Cardiac fibroblast (primary cell): ENCODE measurements around the gene LINGO3.
A peak's percentile ranks its signal among the peaks of the same experiment; 100 is the strongest.

ENCODE experiments used
- DNase-seq, 2 donors: peaks; one replicate each; pipeline versions ENCODE4 v3.0.0 to v3.0.0-alpha.2; 2010; ENCODE audit warnings: low read depth in 2 of 2
- H3K4me3 ChIP-seq, 2 donors: replicated peaks in 1 of 2; 1 replicate in 1 of 2; 2 replicates in 1 of 2; pipeline ENCODE4 v1.5.1; 2011; ENCODE audit warnings: low read depth in 2 of 2, low read length in 2 of 2, mild to moderate bottlenecking in 2 of 2, moderate library complexity in 1 of 2
- CTCF ChIP-seq: IDR thresholded peaks from one replicate; pipeline ENCODE4 v1.5.1; 2011; ENCODE audit warnings: low read depth, mild to moderate bottlenecking, low read length, inconsistent platforms

The LINGO3 gene

GRCh38 chr19:2312820-2313501 lies 5.0 kb upstream of the LINGO3 start:
- no peak for TF ChIP-seq CTCF
- no peak overlapping the region for H3K4me3 ChIP-seq
- no peak for DNase-seq

GRCh38 chr19:2311093-2311492 lies 3.1 kb upstream of the LINGO3 start:
- no peak overlapping the region for H3K4me3 ChIP-seq
- TF ChIP-seq CTCF, result no peak
- no peak for DNase-seq

- DNase-seq, result peak in 1 of 2 donors; percentile 44
- TF ChIP-seq CTCF, result no peak
- H3K4me3 ChIP-seq, result no peak overlapping the region
Measured at GRCh38 chr19:2309734-2310362, 1.9 kb upstream of the LINGO3 start.

- DNase-seq, result no peak
- H3K4me3 ChIP-seq, result no peak overlapping the region
- TF ChIP-seq CTCF, result no peak
Measured at GRCh38 chr19:2307518-2308012, 389 bp downstream of the LINGO3 start.

- no peak for DNase-seq
- H3K4me3 ChIP-seq, result no peak overlapping the region
- TF ChIP-seq CTCF, result no peak
Measured at GRCh38 chr19:2306971-2307370, 983 bp downstream of the LINGO3 start.

GRCh38 chr19:2306281-2306806 lies 1.6 kb downstream of the LINGO3 start:
- DNase-seq, result no peak
- no peak for TF ChIP-seq CTCF
- H3K4me3 ChIP-seq, result no peak overlapping the region
